SIG-M5 (cell line): Measurements from ENCODE around the gene A2M.

Source experiments
- DNase-seq: peaks from one replicate; lab custom pipeline; 2025; lab: John Stamatoyannopoulos, UW

A2M gene

DNA sequence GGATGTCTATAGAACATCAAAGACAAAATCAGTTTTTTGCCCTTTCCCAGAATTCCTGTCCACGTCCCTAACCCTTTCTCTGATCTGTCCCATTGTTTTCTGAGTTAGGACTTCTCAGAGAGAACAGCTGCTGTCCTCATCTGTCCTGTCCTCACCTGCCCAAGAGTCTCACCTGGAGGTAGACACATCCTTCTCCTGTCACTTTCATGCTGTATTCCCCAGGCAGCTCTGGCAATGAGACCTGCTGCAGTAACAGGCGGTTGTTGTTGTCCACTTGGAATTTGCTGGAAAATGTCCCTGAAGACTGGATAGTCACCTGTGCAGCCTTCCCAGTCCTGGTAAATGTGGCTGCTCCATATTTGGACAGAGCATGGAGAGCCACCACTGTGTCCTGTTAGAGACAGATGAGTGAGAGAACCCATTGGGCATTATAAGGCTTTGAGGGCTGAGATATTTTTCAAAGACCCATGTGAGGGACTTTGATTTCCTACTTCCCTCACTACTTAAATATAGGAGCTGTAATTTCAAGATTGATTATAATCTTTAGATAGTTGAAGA is 43.2 kb downstream of the A2M start:
- no peak for DNase-seq

DNA sequence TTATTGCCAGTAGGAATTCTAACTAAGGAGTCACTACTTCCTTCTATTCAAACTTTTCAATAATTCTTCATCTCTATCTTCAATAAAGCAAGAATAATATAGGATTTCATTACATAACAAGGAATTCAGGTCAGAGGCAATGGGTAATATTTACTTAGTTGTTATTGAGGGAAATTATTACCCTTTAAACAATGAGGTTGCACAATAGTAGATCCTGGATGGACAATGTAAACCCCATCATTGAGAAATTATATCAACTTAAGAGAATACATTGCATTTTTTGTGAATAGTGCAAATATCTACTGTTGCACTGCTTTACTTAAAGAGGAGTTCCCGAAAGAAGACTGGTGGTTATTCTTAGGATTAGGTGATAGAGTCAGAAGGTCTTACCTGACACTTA is 43.8 kb downstream of the A2M start:
- DNase-seq, result no peak

DNA sequence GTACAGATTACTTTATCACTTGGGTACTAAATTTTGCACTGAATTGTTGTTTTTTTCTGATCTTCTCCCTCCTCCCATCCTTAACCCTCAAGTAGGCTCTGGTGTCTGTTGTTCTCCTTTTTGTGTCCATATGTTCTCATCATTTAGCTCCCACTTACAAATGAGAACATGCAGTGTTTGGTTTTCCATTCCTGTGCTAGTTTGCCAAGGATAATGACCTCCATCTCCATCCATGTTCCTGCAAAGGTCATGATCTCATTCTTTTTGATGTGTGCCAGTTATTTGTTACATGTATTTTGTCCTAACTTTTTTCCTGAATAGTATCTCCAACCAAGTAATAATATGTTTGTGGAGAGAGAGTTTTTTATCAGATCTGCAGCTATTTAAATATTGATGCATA is 44.2 kb downstream of the A2M start:
- no peak for DNase-seq

DNA sequence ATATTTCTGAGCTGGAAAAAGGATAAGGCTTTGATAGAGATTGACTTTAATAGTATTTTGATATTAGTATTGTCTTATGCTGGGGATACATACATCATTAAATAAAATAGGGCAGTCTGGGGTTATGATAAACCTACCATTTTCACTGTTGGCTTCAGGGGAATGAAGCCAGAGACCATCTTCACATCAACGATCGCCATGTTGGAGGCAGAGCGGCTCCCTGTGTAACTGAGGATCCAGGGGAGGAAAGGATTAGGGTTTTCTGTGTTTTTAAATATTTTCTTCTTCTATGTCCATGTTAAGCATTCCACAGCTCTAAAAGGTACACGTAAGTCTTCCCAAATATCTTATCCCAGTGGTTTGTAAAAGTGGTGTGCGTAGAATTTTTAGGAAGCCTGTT is 45.4 kb downstream of the A2M start:
- DNase-seq, result no peak

DNA sequence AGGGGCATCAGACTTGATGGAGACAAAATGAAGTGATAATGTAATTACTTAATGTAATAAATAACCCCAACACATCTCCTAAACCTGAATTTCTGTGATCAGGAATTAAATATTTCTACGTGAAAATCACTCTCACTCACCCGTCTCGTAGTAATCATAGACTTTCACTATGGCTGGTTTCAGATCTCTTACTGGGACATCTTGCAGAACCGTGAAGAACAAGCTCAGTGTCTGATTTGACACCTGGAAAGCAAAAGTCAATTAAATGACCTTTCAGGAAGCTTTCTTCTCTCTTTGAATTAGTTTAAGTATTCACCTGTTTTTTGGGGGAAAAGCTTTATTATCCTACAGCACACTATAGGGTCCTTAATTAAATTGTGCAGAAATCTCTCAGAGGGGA is 47.1 kb downstream of the A2M start:
- DNase-seq, result no peak

DNA sequence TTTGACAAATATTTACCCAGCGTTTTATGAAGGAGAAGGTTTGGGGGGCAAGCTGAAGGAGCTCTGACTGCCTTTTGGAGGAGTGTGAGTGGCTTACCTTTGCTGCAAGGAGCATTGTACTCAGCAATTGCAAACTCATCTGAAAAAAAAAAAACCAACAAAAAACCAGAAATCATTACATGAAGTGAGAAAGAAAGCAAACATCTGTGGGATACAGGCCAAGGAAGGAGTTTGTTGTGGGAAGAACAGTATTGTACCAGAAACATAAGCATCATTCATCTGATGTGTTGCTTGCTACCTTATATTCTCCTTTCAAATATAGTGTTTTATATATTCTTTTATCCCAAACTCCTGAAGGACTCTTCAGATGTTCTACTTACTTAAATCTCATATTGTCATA is 47.6 kb downstream of the A2M start:
- no peak for DNase-seq

DNA sequence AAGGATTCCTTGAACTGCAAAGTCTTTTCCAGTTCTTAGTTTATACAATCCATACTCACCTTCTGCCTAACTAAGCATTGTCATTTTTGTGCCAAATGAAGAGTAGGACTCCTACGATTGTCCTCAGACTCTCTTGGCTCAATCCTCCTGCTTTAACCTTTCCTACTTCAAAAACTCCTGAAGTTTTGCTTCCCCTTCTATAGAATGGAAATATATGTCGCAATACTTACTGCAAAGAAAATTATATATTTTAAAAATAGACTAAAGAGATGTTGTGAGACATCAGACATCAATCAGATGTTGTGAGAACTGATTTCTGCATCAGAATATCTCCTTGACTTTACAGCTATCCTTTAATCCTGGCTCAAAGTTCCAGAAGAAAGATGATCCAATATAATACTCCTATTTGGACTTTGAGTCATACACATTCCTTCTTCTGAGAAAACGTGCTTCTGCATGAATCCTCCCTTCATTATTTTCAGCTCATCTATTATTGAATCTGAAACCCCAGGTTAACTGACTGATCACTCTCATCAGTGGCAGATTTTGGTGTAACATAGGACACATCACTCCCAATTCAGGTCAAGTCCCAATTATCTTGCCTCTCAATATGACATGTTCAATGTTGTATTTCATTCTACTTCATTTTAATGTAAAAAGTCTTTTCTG is 48.8 kb downstream of the A2M start:
- DNase-seq, result no peak

DNA sequence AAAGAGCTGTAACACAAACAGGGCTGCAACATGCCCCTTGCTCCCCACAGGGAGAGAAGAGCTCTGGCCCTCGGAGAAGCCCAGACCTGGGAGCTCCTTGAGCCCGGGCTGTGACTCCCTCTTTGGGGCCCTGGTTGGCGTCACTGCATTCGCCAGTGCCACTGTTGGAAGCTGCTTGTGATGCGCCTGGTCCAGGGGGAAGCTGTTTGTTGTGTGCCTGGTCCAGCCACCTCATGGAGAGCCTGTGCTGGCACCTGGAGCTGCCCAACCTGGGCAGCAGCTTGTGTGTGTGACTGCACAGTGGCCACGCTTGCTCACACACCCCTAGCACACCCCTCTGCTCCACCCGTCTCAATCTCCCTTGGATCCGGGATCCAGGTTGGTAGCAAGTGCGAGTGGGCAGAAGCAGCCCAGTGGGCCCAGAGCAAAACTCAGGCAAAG is 49.5 kb downstream of the A2M start:
- DNase-seq, result no peak

DNA sequence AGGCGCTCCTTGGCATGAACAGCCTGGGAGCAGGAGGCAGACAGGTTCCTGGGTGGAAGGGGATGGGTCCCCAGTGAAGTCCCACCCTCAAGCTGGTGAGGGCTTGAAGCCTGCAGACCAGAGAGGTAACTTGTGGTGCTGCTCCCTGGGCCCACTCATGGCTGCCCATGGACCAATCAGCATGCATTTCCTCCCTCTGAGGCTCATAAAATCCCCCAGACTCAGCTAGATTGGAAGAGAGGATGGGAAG is 50.2 kb downstream of the A2M start:
- no peak for DNase-seq

DNA sequence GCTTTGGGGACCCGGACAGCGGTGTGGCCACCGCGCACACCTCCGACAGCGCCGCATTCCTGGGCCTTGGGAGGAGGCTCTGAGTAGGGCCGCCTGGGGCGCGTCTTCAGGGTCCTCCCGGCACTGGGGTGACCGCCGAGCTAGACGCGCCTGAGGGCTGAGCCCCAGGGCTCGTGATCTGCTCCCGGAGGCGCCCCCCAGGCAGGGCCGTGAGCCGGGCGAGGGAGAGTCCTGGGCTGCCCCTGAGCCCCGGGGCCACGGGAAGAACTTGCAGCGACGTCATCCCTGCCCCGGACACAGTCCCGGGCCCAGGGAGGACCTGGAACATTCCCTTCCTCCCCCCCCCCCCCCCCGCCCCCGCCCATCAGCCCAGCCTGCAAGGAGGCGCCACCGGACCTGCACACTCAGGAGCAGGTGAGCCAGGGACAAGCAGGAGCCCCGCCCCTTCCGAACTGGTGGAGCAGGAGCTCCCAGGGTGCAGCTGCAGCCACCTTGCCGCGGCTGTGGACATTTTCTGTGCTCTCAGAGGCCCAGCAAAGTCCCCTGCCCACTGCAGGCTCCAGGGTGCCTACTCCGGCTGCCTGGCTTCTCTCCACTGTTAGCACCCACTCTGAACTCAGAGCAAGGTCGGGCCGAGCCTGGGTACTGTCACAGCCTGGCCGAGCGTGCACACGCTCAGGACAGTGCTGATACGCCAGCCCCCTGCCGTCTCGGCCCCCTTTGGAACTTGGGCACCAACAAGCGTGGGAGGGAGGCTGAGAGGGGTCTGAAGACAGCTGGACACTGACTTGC is 50.7 kb downstream of the A2M start:
- no peak for DNase-seq

DNA sequence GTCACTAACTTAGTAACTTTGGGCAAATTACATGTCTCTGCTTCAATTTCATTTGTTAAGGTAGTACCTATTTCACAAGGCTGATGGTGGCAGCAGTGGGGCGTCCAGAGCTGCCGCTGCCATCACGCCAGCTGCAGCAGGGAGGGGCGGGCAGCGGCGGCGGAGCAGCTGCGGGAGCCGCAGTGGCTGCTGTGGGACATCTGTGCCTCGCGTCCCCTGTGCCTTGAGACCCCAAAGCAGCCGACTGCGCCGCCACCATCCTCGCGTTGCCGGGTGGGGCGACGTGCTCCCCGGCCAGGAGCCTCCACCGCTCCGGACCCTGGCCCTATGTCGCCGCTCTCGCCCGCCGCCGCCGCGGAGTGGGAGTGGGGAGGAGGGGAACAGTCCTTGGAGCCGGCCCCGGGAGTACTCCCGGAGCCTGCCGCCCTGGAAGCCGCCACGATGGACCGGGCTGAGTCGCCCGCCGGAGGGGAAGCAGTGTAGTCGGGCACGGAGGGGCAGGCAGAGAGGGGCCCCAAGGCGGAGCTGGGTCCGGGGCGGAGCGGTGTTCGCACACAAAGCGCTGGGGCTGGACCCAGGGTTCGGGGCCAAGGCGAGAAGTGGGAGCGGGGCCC is 51.4 kb downstream of the A2M start:
- DNase-seq, result no peak

DNA sequence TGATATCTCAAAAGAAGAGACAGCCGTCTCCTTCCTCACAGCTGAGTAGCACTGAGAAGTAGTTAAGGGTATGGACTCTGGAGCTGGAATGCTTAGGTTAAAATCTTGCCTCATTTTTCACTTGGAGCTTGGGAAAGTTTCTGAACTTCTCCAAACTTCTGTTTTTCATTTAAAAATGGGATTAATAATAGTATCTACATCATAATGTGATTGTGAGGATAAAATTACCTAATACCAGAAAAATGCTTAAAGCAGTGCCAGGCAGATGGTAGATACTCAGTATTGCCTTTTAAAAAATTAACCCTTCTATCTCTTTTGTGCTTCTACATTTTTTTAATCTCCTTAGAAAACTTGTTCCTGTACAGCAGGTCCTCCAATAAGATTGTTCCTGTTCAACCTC is 63.1 kb downstream of the A2M start:
- no peak for DNase-seq

DNA sequence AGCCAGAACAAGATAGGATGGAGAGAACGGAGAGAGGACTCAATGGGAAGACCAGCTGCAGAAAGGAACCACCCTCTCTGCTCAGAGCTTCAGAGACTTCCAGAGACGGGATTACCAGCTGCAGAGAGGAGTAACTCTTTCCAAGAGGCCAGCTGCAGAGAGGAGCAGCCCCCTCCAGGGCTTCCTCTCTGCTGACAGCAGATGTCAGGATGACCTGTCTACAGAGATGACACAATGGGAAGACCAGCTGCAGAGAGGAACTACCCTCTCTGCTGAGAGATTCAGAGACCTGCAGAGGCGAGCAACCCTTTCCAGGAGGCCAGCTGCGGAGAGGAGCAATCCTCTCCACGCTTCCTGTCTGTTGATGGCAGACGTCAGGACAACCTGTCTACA is 64.6 kb downstream of the A2M start:
- no peak for DNase-seq

DNA sequence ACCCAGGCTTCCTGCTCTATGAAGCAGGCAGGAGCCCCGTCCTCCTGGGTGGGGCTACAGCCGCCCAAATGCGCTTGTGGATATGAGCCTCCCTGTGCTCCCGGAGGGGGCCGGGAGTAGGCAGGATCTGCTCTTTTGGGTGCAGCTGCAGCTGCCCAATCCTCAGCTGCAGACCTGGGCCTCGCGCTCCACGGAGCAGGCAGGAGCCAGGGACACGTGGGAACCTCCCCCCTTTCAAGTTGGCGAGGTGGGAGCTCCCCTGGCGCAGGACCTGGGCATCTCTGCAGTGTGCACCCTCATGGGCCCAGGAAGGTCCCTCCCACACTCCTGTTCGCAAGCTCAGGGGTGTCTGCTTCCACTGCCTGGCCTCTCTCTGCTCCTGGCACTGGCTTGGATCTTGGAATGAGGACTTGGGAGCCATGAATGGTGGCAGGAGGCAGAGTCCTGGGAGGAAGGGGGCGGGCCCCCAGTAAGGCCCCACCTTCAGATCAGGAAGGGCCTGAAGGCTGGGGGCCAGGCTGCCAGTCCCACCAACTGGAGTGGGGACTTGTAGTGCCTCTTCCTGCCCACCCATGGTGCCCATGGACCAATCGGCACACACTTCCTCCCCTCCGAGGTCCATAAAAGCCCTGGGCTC is 65.1 kb downstream of the A2M start:
- no peak for DNase-seq

DNA sequence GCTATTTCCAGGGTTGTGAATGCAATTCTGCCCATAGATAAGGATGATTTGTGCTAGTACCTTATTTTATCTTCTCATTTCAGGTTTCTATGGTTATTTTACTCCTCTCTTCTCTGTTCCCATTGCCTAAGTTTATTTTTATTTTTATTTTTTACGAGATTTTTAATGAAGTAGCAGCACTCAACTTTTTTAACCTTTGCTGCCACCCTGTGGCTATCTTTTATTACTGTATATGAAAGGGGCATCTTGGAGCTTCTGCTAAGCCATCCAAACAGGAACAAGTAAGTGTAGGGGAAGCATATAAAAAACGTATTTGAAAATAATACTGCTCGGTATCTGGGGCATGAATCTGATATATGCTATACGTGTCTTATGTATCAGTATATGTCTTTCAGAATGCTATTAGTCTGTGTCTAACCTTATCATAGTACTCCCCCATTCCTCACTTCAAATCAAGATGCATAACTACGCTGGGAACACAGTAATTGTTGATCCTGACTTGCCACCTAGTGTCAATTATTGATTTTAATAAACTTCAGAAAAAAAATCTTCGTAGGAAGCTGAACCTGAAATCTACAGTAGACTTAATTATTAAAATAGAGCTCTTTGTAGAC is 66.1 kb downstream of the A2M start:
- DNase-seq, result no peak

DNA sequence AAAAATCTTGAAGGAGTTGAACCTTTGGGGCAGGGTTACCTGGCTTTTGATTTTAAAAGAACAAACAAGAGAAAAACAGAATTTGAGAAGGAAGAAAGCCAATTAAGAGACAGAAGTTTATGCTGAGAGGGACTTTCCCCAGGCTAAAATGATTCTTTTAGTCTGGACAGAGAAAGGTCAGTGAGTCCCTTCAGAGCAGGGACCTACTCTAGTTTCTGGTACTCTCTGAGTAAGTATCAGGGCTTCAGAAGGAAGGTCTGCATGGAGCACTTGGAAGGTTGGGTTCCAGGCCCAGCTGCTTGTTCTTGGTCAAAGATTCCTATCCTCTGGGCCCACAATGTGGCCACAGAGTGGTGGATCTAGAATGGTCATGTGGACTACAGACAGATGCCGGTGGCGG is 66.8 kb downstream of the A2M start:
- DNase-seq, result no peak

DNA sequence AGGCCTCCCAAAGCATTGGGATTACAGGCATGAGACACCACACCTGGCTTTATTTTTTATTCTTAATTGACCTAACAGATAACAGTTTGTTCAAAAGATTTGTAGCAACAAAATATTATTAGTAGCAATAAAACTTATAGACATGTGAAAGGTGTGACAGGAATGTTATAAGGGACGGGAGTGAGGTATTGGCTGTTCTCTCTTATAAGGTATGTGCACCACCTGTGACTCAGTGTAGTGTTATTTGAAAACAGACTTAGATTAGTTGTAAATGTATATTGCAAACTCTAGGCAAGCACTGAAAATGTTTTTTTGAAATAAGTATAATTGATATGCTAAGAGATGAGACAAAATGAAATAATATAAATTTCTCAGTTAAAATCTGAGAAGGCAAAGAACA is 68.6 kb downstream of the A2M start:
- DNase-seq, result no peak

DNA sequence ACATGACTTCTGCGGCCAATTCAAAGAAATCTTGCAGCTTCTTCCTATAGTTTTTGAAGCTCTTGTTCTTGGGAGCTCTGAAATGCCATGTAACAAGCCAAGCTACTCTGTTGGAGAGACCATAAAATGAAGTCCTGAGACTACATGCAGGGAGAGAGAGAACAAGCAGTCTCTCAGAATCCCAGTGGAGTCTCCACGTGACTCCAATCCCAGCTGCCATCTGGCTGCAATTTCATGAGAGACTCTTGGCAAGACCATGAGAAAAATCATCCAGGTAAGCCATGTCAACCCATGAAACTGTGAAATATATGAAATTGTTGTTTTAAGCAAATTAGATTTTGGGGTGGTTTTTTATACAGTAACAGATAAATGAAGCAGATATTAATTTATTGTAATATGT is 72.0 kb downstream of the A2M start:
- no peak for DNase-seq

DNA sequence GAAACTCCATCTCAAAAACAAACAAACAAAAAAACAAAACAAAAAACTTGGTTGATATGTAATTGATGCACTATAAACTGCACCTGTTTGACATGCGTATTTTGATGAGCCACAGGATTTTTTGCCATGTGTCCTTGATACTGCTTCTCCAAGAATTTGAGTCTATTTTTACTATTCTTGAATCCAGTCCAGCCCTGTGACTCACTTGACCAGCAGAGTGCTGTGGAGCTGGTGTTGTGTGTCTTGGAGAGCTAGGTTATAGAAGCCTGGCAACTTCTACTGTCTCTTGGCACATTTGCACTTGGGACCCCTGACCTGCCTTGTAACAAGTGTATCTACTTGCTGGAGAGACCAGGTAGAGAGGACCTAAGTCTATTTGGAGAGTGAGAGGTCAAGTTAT is 74.4 kb downstream of the A2M start:
- DNase-seq, result no peak

DNA sequence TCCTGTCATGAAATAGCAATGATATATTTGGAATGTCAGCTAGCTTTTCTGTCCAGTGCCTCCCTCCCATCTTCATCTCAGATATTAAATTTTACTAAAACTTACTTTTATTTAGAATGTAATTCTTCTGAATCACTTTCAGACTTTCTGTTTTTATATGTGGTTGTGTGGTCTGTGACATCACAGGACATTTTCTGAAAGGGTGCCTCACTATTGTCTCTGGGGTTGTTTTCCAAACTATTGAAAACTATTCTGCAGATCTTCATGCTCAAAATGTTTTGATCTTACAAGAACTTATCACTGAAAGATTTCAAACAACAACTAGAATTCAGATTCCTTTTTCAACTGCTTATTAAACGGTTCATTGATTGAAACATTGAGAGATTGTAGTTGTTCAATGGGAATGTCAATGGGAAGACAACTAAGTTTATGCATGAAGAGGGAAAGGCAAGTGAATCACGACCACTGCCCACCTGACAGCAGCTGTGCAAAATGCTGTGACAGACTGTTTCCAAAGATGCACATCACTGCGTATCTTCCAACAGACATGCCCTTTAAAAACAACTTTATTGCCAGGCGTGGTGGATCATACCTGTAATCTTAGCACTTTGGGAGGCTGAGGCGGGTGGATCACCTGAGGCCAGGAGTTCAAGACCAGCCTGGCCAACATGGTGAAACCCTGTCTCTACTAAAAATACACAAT is 75.1 kb downstream of the A2M start:
- no peak for DNase-seq

DNA sequence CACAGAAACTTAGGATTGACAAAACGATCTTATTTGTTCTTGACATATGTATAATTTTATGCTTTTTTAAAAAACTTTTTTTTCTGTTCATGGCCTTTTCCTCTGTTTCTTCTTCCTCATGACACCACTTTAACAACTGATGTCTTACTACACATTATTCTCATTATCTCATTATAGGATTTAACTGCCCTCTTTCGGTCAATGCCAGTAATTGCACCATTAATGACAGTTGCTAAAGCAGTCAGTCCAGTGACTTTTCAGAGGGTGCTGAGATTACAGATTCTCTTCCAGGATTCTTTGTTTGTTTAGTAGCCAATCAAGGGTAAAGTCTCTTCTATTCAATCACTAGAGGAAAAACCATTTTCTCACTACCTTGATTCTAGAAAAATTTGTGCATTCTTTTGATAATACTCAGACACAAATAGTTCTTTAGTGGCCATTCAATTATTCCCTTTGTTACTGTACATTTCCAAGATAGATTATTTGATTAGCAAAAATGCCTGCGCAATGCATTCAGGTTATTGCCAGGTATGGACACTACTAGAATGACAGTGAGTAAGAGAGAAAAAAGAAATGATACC is 76.2 kb downstream of the A2M start:
- DNase-seq, result no peak

DNA sequence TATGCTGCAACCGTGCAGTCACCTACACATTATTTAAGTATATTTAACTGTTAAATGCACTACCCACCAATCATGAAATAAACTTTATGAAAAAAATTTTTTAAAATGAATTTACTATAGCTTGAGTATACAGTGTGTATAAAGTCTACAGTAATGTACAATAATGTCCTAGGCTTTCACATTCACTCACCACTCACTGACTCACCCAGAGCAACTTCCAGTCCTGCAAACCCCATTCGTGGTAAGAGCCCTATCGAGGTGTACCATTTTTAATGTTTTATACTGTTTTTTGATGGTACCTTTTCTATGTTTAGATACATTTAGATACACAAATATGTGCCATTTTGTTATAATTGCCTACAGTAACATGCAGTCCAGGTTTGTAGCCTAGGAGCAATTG is 78.3 kb downstream of the A2M start:
- DNase-seq, result no peak
